ENCODE data around the gene ZIC5.

Gene ZIC5

GRCh38 chr13:99916366-99917103 lies 55.0 kb downstream of the ZIC5 start:
- no peaks in the 10 kb centered on the region; the same call in 1 of the 2 replicates for H3K27me3 ChIP-seq (replicated peaks; ENCODE audit: control insufficient read depth, insufficient read depth, low read length)
- peak; percentile 92 for TF ChIP-seq CTCF (IDR thresholded peaks at IDR 0.05; ENCODE audit: insufficient read depth, low read length, poor library complexity, severe bottlenecking)
- no peak overlapping the region for H3K4me3 ChIP-seq (replicated peaks; ENCODE audit: low read depth, low read length)
- DNase-seq (ENCODE audit: extremely low read depth, insufficient read length): no peak
- H3K36me3 ChIP-seq (ENCODE audit: control insufficient read depth, insufficient read depth, low read length): no peaks in the 10 kb centered on the region

DNA sequence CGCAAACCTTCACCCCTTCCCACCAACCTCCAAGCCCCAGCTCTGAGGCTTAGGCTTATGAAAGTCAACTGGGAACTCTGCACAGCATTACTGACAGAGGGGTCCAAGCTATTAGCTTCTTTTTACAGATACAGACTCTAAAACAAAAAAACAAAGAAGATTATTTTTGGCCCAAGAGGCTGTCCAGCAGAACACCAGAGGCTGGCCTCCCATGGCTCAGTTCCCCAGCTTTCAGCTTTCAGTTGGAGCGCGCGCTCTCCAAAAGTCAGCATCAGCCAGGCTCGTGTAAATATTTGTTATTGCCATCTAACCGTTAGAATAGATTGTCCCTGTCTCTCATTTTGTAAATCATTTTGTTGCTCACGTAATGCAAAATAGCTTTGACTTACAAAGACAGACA lies 58.4 kb downstream of the ZIC5 start:
- no peak for TF ChIP-seq CTCF (IDR thresholded peaks at IDR 0.05; ENCODE audit: insufficient read depth, low read length, poor library complexity, severe bottlenecking)
- DNase-seq (ENCODE audit: extremely low read depth, insufficient read length): no peak
- no peaks in the 10 kb centered on the region for H3K36me3 ChIP-seq (ENCODE audit: control insufficient read depth, insufficient read depth, low read length)
- no peaks in the 10 kb centered on the region; the same call in none of the 2 replicates for H3K27me3 ChIP-seq (replicated peaks; ENCODE audit: control insufficient read depth, insufficient read depth, low read length)
- H3K4me3 ChIP-seq (replicated peaks; ENCODE audit: low read depth, low read length): no peak overlapping the region

All from GM06990 (cell line).